Rectal smooth muscle tissue (tissue), 1 donor: ENCODE results near the gene SHC4.
"Not testable (repeated sequence)": the region's sequence is repeated elsewhere in the genome, so short reads cannot be mapped to it uniquely, and the experiment has no call there.

Source experiments
- H3K27ac ChIP-seq: one replicate; pipeline ENCODE4 v1.7.0; 2013; ENCODE audit warnings: low read depth, low read length, inconsistent platforms
- H3K27me3 ChIP-seq: one replicate; pipeline ENCODE4 v1.7.0; 2013; ENCODE audit warnings: low read length; ENCODE audit not compliant: control insufficient read depth, insufficient read depth
- H3K36me3 ChIP-seq: one replicate; pipeline ENCODE4 v1.7.0; 2013; ENCODE audit warnings: low read length; ENCODE audit not compliant: control insufficient read depth, insufficient read depth
- H3K4me1 ChIP-seq: one replicate; pipeline ENCODE4 v1.7.0; 2013; ENCODE audit warnings: low read length; ENCODE audit not compliant: control insufficient read depth, insufficient read depth
- H3K4me3 ChIP-seq: one replicate; pipeline ENCODE4 v1.7.0; 2013; ENCODE audit warnings: low read length
- H3K9ac ChIP-seq: one replicate; pipeline ENCODE4 v1.7.0; 2013; ENCODE audit warnings: low read length

Gene SHC4

GRCh38 chr15:48930735-48931134, 33.0 kb downstream of the SHC4 start:
- no peaks in the 10 kb centered on the region for H3K4me1 ChIP-seq
- no peaks in the 10 kb centered on the region for H3K36me3 ChIP-seq
- no peak overlapping the region for H3K4me3 ChIP-seq
- no peaks in the 10 kb centered on the region for H3K27me3 ChIP-seq
- H3K27ac ChIP-seq: no peak overlapping the region
- H3K9ac ChIP-seq: no peak overlapping the region

- Histone ChIP-seq H3K9ac (no peak overlapping the region), H3K4me3 (no peak overlapping the region), H3K27me3 (no peaks in the 10 kb centered on the region), H3K36me3 (no peaks in the 10 kb centered on the region), H3K27ac (no peak overlapping the region), H3K4me1 (no peaks in the 10 kb centered on the region)
Observed at GRCh38 chr15:48929661-48930060, 34.1 kb downstream of the SHC4 start.

- no peak overlapping the region for H3K4me3 ChIP-seq
- no peaks in the 10 kb centered on the region for H3K27me3 ChIP-seq
- H3K9ac ChIP-seq: no peak overlapping the region
- no peaks in the 10 kb centered on the region for H3K36me3 ChIP-seq
- H3K4me1 ChIP-seq: no peaks in the 10 kb centered on the region
- no peak overlapping the region for H3K27ac ChIP-seq
Observed at GRCh38 chr15:48928877-48929538, 34.7 kb downstream of the SHC4 start.

GRCh38 chr15:48925714-48926223, 38.0 kb downstream of the SHC4 start:
- no peaks in the 10 kb centered on the region for H3K36me3 ChIP-seq
- no peak overlapping the region for H3K4me3 ChIP-seq
- H3K9ac ChIP-seq: no peak overlapping the region
- no peaks in the 10 kb centered on the region for H3K4me1 ChIP-seq
- no peak overlapping the region for H3K27ac ChIP-seq
- H3K27me3 ChIP-seq: no peaks in the 10 kb centered on the region

GRCh38 chr15:48924528-48925393, 39.0 kb downstream of the SHC4 start:
- Histone ChIP-seq H3K9ac (no peak overlapping the region), H3K36me3 (no peaks in the 10 kb centered on the region), H3K27ac (no peak overlapping the region), H3K4me1 (no peaks in the 10 kb centered on the region), H3K4me3 (no peak overlapping the region), H3K27me3 (no peaks in the 10 kb centered on the region)

- Histone ChIP-seq H3K27ac (no peak overlapping the region), H3K9ac (no peak overlapping the region), H3K4me3 (no peak overlapping the region), H3K36me3 (no peaks in the 10 kb centered on the region), H3K4me1 (no peaks in the 10 kb centered on the region), H3K27me3 (no peaks in the 10 kb centered on the region)
Observed at GRCh38 chr15:48922046-48922445, 41.7 kb downstream of the SHC4 start.

- no peak overlapping the region for H3K27ac ChIP-seq
- H3K4me3 ChIP-seq: no peak overlapping the region
- H3K27me3 ChIP-seq: no peaks in the 10 kb centered on the region
- no peak overlapping the region for H3K9ac ChIP-seq
- H3K36me3 ChIP-seq: no peaks in the 10 kb centered on the region
- H3K4me1 ChIP-seq: peaks cover 3% of the 10 kb centered on the region
Observed at GRCh38 chr15:48916721-48917120, 47.0 kb downstream of the SHC4 start.

DNA sequence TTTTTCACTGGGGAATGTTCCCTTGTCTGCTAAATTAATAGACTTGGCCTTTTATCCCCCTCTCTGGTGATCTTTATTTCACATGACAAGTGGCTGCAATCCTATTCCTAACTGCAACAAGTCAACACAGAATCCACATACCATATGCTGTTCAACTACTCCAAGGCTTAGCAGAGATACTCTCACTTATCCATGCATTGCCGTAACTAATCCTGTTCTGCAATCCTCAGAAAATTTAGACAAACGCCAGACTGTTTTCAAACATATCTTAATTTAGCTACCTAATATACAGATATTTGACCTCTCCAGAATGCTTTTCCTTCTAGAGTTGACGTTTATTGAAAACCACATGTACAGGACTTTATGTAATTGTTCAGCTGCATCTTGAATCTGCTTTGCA, 47.9 kb downstream of the SHC4 start:
- no peak overlapping the region for H3K9ac ChIP-seq
- H3K27me3 ChIP-seq: no peaks in the 10 kb centered on the region
- H3K27ac ChIP-seq: no peak overlapping the region
- H3K4me3 ChIP-seq: no peak overlapping the region
- H3K4me1 ChIP-seq: peaks cover 3% of the 10 kb centered on the region
- H3K36me3 ChIP-seq: no peaks in the 10 kb centered on the region

- Histone ChIP-seq H3K27ac (no peak overlapping the region), H3K4me1 (peaks cover 3% of the 10 kb centered on the region), H3K36me3 (no peaks in the 10 kb centered on the region), H3K27me3 (no peaks in the 10 kb centered on the region), H3K4me3 (no peak overlapping the region), H3K9ac (no peak overlapping the region)
Observed at GRCh38 chr15:48914717-48915116, 49.0 kb downstream of the SHC4 start.

- Histone ChIP-seq H3K36me3 (no peaks in the 10 kb centered on the region), H3K4me3 (no peak overlapping the region), H3K9ac (no peak overlapping the region), H3K27ac (no peak overlapping the region), H3K4me1 (peaks cover 3% of the 10 kb centered on the region), H3K27me3 (no peaks in the 10 kb centered on the region)
Observed at GRCh38 chr15:48913141-48913540, 50.6 kb downstream of the SHC4 start.

DNA sequence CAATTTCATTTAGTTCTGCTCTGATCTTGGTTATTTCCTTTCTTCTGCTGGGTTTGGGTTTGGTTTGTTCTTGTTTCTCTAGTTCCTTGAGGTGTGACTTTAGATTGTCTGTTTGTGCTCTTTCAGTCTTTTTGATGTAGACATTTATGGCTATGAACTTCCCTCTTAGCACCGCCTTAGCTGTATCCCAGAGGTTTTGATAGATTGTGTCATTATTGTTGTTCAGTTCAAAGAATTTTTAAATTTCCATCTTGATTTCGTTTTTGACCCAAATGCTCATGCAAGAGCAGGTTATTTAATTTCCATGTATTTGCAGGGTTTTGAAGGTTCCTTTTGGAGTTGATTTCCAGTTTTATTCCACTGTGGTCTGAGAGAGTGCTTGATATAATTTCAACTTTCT, 53.2 kb downstream of the SHC4 start:
- H3K9ac ChIP-seq, H3K36me3 ChIP-seq, H3K27me3 ChIP-seq, H3K4me1 ChIP-seq, H3K4me3 ChIP-seq, H3K27ac ChIP-seq: not testable (repeated sequence)

DNA sequence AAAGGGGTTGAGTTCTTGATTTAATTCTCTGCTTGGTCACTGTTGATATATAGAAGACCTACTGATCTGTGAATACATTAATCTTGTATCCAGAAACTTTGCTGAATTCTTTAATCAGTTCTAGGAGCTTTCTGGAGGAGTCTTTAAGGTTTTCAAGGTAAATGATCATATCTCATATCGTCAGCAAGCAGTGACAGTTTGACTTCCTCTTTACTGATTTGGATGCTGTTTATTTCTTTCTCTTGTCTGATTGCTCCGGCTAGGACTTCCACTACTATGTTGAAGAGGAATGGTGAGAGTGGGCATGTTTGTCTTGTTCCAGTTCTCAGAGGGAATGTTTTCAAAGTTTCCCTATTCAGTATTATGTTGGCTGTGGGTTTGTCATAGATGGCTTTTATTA, 54.4 kb downstream of the SHC4 start:
- H3K27ac ChIP-seq, H3K36me3 ChIP-seq, H3K4me1 ChIP-seq, H3K9ac ChIP-seq, H3K4me3 ChIP-seq, H3K27me3 ChIP-seq: not testable (repeated sequence)

DNA sequence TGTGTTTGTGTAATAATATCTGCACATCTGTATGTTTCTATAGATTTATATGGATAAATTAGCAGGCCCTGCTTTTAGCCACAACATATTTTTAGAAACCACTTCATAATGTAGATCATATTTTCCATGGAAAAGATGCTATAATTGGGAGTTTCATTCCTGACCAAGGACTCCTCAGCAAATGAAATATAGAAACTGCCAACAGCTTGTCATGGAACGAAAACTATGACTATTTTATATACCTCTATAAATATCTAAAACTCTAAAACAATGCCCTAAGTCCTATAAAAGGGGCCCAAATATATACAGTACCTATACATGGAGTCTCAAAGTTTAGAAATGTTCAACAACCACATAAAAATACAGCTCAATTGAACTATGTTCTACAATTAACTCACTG, 57.9 kb downstream of the SHC4 start:
- Histone ChIP-seq H3K36me3 (no peaks in the 10 kb centered on the region), H3K4me3 (no peak overlapping the region), H3K4me1 (no peaks in the 10 kb centered on the region), H3K27me3 (no peaks in the 10 kb centered on the region), H3K9ac (no peak overlapping the region), H3K27ac (no peak overlapping the region)
